HepG2 (cell line): ENCODE measurements around the gene AGAP1. TPM values are rescaled to one million over a fixed set of nuclear protein-coding genes. Genes with fewer than 3 reads are reported as not detected.

Experiments used
- ATAC-seq: fragments of 200-7000 bp; cut with Tn5 transposase; 3 replicates; pipeline ENCODE4 v1.9.1; 2020; ENCODE audit warnings: mild to moderate bottlenecking, moderate library complexity
- BruUV-seq: library from RNA; stranded (reverse); fragments of 400-500 nt; replicated peaks from 2 replicates; lab custom pipeline; 2021; lab: Mats Ljungman, UMichigan
- CTCF ChIA-PET: fragments of 300-600 bp; formaldehyde crosslinking; extraction: SDS; loops from one replicate; lab custom pipeline; 2021; ENCODE audit warnings: low total read pairs, inconsistent platforms, low intra/inter-chr PET ratio; lab: Yijun Ruan, JAX
- POLR2A ChIA-PET: fragments of 350-600 bp; sonication (Branson Sonifier 250); formaldehyde crosslinking; loops from one replicate; lab custom pipeline; 2020; ENCODE audit warnings: antibody characterized with exemption, inconsistent platforms; lab: Yijun Ruan, JAX
- DNase-seq: peaks from one replicate; pipeline ENCODE4 v3.0.0-alpha.2; 2015; ENCODE audit warnings: low spot score
- FAIRE-seq: peaks from 3 replicates; lab custom pipeline; 2011; peaks lifted over from hg19 to GRCh38; lab: Jason Lieb, UNC
- H2AFZ ChIP-seq: one replicate; pipeline ENCODE4 v1.6.1; 2011; ENCODE audit warnings: low read length, inconsistent platforms
- H3K27ac ChIP-seq: fragments of 300-600 bp; 3 replicates; pipeline ENCODE4 v1.8.0; 2011; ENCODE audit warnings: mixed run types, mild to moderate bottlenecking, mixed read lengths, low read length, inconsistent platforms; ENCODE audit not compliant: insufficient read depth; ENCODE audit errors: extremely low read length
- H3K27me3 ChIP-seq, 2 experiments: fragments of 200-600 bp in 1 of 2; 2 replicates in 1 of 2; 3 replicates in 1 of 2; pipeline versions ENCODE4 v1.6.0 to v1.8.0; 2011; ENCODE audit warnings: low read length in 2 of 2, mild to moderate bottlenecking in 2 of 2, moderate library complexity in 2 of 2, inconsistent platforms in 1 of 2; ENCODE audit not compliant: insufficient read depth in 2 of 2, control insufficient read depth in 1 of 2
- H3K36me3 ChIP-seq, 2 experiments: fragments of 200-600 bp in 1 of 2; replicated peaks in 1 of 2; 2 replicates in 1 of 2; 3 replicates in 1 of 2; pipeline versions ENCODE4 v1.5.1 to v1.8.0; 2011; ENCODE audit warnings: low read length in 2 of 2, inconsistent platforms in 1 of 2; ENCODE audit not compliant: insufficient read depth in 2 of 2, control insufficient read depth in 1 of 2
- H3K4me1 ChIP-seq: 2 replicates; pipeline ENCODE4 v1.5.1; 2012; ENCODE audit warnings: low read length, inconsistent platforms; ENCODE audit not compliant: insufficient read depth
- H3K4me2 ChIP-seq: 2 replicates; pipeline ENCODE4 v1.6.0; 2011; ENCODE audit warnings: low read depth, low read length, inconsistent platforms
- H3K4me3 ChIP-seq, 3 experiments: fragments of 200-600 bp in 1 of 3; sonication (generic), shearing (Covaris generic) in 1 of 3; replicated peaks in 1 of 3; 2 replicates each; pipeline ENCODE4 v1.5.1; 2011 to 2016; ENCODE audit warnings: low read length in 3 of 3, inconsistent platforms in 2 of 3, low read depth in 2 of 3, mild to moderate bottlenecking in 2 of 3, control low read depth in 1 of 3, mixed read lengths in 1 of 3; ENCODE audit not compliant: insufficient read depth in 1 of 3
- H3K79me2 ChIP-seq: one replicate; pipeline ENCODE4 v1.6.1; 2011; ENCODE audit warnings: low read length, inconsistent platforms; ENCODE audit not compliant: insufficient read depth
- H3K9ac ChIP-seq: 2 replicates; pipeline ENCODE4 v1.6.0; 2011; ENCODE audit warnings: mild to moderate bottlenecking, low read depth, low read length, inconsistent platforms; ENCODE audit not compliant: insufficient read depth
- H3K9me3 ChIP-seq: 2 replicates; pipeline ENCODE4 v1.5.1; 2012; ENCODE audit warnings: mild to moderate bottlenecking, low read length
- H4K20me1 ChIP-seq: 2 replicates; pipeline ENCODE4 v1.6.0; 2011; ENCODE audit warnings: inconsistent platforms, mild to moderate bottlenecking, low read length, moderate library complexity; ENCODE audit not compliant: insufficient read depth
- AHDC1 ChIP-seq: sonication (generic); formaldehyde crosslinking; IDR thresholded peaks from 2 replicates; pipeline ENCODE4 v1.5.1; 2020; ENCODE audit warnings: mild to moderate bottlenecking, missing genetic modification reagents, borderline replicate concordance
- EP300 ChIP-seq, 3 experiments: sonication (generic) in 1 of 3; formaldehyde crosslinking in 1 of 3; IDR thresholded peaks; 2 replicates each; pipeline versions ENCODE4 v1.5.1 to v1.6.1; 2011 to 2020; ENCODE audit warnings: low read depth in 2 of 3, low read length in 2 of 3, borderline replicate concordance in 1 of 3, improper control_type of control experiment in 1 of 3, mild to moderate bottlenecking in 1 of 3, missing genetic modification reagents in 1 of 3, moderate library complexity in 1 of 3
- MAZ ChIP-seq, 2 experiments: sonication (generic) in 1 of 2; formaldehyde crosslinking in 1 of 2; IDR thresholded peaks; 2 replicates each; pipeline versions ENCODE4 v1.5.0 to v1.6.1; 2012 to 2020; ENCODE audit warnings: low read depth in 2 of 2, mild to moderate bottlenecking in 2 of 2, borderline replicate concordance in 1 of 2, improper control_type of control experiment in 1 of 2, low read length in 1 of 2, missing genetic modification reagents in 1 of 2, moderate library complexity in 1 of 2
- PAF1 ChIP-seq: IDR thresholded peaks from 2 replicates; pipeline ENCODE4 v1.6.1; 2016; ENCODE audit warnings: missing genetic modification reagents, missing compliant biosample characterization
- U2AF2 ChIP-seq: fragments of 200-400 bp; formaldehyde crosslinking; IDR thresholded peaks from 2 replicates; pipeline ENCODE4 v1.6.1; 2017; ENCODE audit warnings: low read depth, mild to moderate bottlenecking, low read length
- USF2 ChIP-seq, 2 experiments: sonication (generic) in 1 of 2; formaldehyde crosslinking in 1 of 2; IDR thresholded peaks; 2 replicates each; pipeline versions ENCODE4 v1.5.1 to v1.6.1; 2011 to 2020; ENCODE audit warnings: borderline replicate concordance in 1 of 2, low read depth in 1 of 2, low read length in 1 of 2, mild to moderate bottlenecking in 1 of 2, missing genetic modification reagents in 1 of 2, moderate library complexity in 1 of 2
- ZFP36L1 ChIP-seq: sonication (generic); formaldehyde crosslinking; IDR thresholded peaks from 2 replicates; pipeline ENCODE4 v1.8.0; 2022; ENCODE audit warnings: mild to moderate bottlenecking, missing genetic modification reagents, moderate library complexity
- ZFP41 ChIP-seq: sonication (generic); formaldehyde crosslinking; IDR thresholded peaks from 2 replicates; pipeline ENCODE4 v1.4.0; 2020; ENCODE audit warnings: mild to moderate bottlenecking, missing genetic modification reagents, borderline replicate concordance
- ZNF207 ChIP-seq: fragments of 450-650 bp; IDR thresholded peaks from 2 replicates; pipeline ENCODE4 v1.6.1; 2016; ENCODE audit warnings: antibody characterized with exemption, borderline replicate concordance
- ZNF501 ChIP-seq: sonication (generic); formaldehyde crosslinking; IDR thresholded peaks from 2 replicates; pipeline ENCODE4 v1.5.1; 2020; ENCODE audit warnings: mild to moderate bottlenecking, moderate library complexity, missing genetic modification reagents
- ZNF557 ChIP-seq: sonication (generic); formaldehyde crosslinking; IDR thresholded peaks from 2 replicates; pipeline ENCODE4 v1.4.0; 2020; ENCODE audit warnings: missing genetic modification reagents
- ZNF558 ChIP-seq: sonication (generic); formaldehyde crosslinking; IDR thresholded peaks from 2 replicates; pipeline ENCODE4 v1.9.0; 2022; ENCODE audit warnings: mild to moderate bottlenecking, missing genetic modification reagents, borderline replicate concordance
- WGBS: methylation state at CpG from one replicate; pipeline ENCODE4 v1.1.6; 2017; ENCODE audit warnings: low lambda C conversion rate; 5-methylcytosine and 5-hydroxymethylcytosine counted together
- in situ Hi-C: cut with HindIII; loops from 2 replicates; pipeline ENCODE4 v1.10.0; 2017; ENCODE audit warnings: low pct_unique_long_range_greater_than_20kb; ENCODE audit not compliant: extremely low pct_ligation_motif_present
- intact Hi-C: fragments of 100-400 bp; cut with micrococcal nuclease; formaldehyde crosslinking; loops from one replicate; pipeline ENCODE4 v1.10.0; 2022; ENCODE audit not compliant: unreplicated experiment
- polyA plus RNA-seq, 8 experiments: library from polyadenylated mRNA; depleted of rRNA in 3 of 8; stranded (reverse) in 7 of 8; unstranded in 1 of 8; fragments of >200 nt; fragmentation: Illumina TruSeq in 4 of 8; extraction: Trizol in 4 of 8; gene quantifications; 2 replicates each; pipeline versions ENCODE4 v1.2.1 to v1.2.3, GENCODE V29; 2011 to 2016; ENCODE audit warnings: low read depth in 4 of 8, missing spikeins in 1 of 8, mixed read lengths in 1 of 8; ENCODE audit not compliant: insufficient read depth in 1 of 8
- total RNA-seq, 5 experiments: library from RNA; depleted of rRNA; stranded (reverse); fragments of >200 nt; fragmentation: Illumina TruSeq; extraction: Trizol; gene quantifications; 2 replicates each; pipeline ENCODE4 v1.2.3, GENCODE V29; 2016; ENCODE audit warnings: low read depth in 1 of 5
- TF ChIP-seq, protein P1 (sequence below): sonication (generic); formaldehyde crosslinking; IDR thresholded peaks from 2 replicates; pipeline ENCODE4 v1.8.1; 2023; ENCODE audit warnings: missing genetic modification reagents, mild to moderate bottlenecking, borderline replicate concordance

Gene AGAP1
- total and polyA plus RNA-seq, 2 of the 13 experiments (the other 11 are each of a cell fraction or from before 2014, with no cell fraction given): 21.2 to 32.7 TPM

DNA sequence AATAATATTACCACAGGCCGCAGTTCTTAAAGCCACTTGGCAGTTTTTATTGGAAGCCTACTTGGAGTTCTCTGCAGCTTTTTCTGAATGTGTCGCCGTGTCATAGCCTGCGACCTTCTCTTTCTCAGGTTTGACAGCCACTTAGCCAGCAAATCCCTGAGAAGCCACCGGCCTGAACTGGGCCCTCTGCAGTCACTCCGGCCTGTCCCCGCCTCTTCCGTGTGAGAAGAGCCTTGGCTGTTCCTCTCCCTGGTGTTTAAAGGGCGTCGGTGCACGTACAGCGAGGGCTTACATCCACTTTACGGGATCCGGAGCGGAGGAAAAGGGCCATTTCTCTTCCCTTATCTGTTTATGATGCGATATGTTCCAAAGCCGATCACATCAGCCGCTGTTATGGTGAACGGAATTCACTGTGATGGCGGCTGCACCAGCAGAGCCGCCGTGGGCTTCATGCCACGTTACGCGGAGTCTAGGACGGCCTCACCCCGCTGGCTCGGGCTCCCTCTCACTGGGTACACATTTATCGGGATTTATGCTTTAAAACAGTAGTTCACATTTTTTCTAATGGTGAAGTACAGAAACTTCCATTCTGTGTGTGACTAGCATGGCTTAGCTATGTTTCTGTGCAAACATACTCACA is 607.6 kb downstream of the AGAP1 start:
- ChIA-PET CTCF (no interaction called here), POLR2A (no interaction called here)
- no peak overlapping the region for H3K9ac ChIP-seq
- intact Hi-C loops: no loop called here
- H2AFZ ChIP-seq: no peak overlapping the region
- H3K27me3 ChIP-seq: no peaks in the 10 kb centered on the region
- H4K20me1 ChIP-seq: peaks cover 15% of the 10 kb centered on the region; the same call in 1 of the 2 replicates
- H3K4me3 ChIP-seq: no peak overlapping the region
- WGBS: 98% methylated on average over 29 of the region's 29 CpGs
- ATAC-seq (no peak), FAIRE-seq (no peak), DNase-seq (no peak)
- no peak overlapping the region for H3K4me2 ChIP-seq
- H3K79me2 ChIP-seq: no peaks in the 10 kb centered on the region
- no peaks in the 10 kb centered on the region for H3K36me3 ChIP-seq
- no peak overlapping the region for H3K27ac ChIP-seq
- H3K4me1 ChIP-seq: peaks cover 23% of the 10 kb centered on the region
- H3K9me3 ChIP-seq: no peaks in the 10 kb centered on the region
- in situ Hi-C loops: no loop called here
- no TSS peak for BruUV-seq
- no peak for TF ChIP-seq EP300 (IDR thresholded peaks at IDR 0.05; ENCODE audit: low read depth in 2 of 2, low read length in 2 of 2)
- no peak for TF ChIP-seq EP300 (CRISPR knock-in tag; IDR thresholded peaks at IDR 0.05; ENCODE audit: borderline replicate concordance)
- no peak for TF ChIP-seq MAZ (IDR thresholded peaks at IDR 0.05; ENCODE audit: borderline replicate concordance, low read depth, low read length)
- no peak for TF ChIP-seq MAZ (CRISPR knock-in tag; IDR thresholded peaks at IDR 0.05; ENCODE audit: low read depth)
- TF ChIP-seq ZFP36L1 (CRISPR knock-in tag): no peak
- TF ChIP-seq ZFP41 (CRISPR knock-in tag): no peak
- no peak for TF ChIP-seq ZNF207
- no peak for TF ChIP-seq ZNF501 (CRISPR knock-in tag)
- TF ChIP-seq PAF1: no peak
- no peak for TF ChIP-seq ZNF557 (CRISPR knock-in tag)
- TF ChIP-seq, protein P1, sequence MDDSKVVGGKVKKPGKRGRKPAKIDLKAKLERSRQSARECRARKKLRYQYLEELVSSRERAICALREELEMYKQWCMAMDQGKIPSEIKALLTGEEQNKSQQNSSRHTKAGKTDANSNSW (CRISPR knock-in tag): no peak
- no peak for TF ChIP-seq U2AF2
- TF ChIP-seq AHDC1 (CRISPR knock-in tag): no peak
- no peak for TF ChIP-seq ZNF558 (CRISPR knock-in tag)
- TF ChIP-seq USF2 (IDR thresholded peaks at IDR 0.05; ENCODE audit: low read depth, low read length): no peak
- no peak for TF ChIP-seq USF2 (CRISPR knock-in tag; IDR thresholded peaks at IDR 0.05; ENCODE audit: borderline replicate concordance)
